ENCODE measurements around the gene PON3.
"Not testable (repeated sequence)": the region's sequence is repeated elsewhere in the genome, so short reads cannot be mapped to it uniquely, and the experiment has no call there.

The PON3 gene

DNA sequence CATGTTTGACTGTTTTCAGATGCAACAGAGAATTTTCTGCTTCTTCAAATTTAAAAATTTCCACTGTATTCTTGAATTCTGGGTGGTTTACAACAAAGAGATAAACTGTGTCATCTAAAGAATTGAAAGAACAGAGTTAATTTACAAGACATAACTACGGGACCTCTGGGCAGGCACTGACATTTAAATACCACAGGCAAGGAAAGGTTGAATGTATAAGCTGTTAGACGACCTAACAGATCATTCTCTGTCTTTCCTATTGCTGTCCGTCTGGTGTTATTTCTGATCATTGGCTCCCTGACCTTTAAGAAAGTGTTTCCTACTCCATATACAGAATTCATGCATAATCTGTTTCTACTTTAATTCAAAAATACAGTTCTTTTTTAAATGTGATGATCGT lies 15.5 kb upstream of the PON3 start:
- no peak for DNase-seq

- no peak for DNase-seq
Observed at GRCh38 chr7:95411036-95411435, 14.9 kb upstream of the PON3 start.

DNA sequence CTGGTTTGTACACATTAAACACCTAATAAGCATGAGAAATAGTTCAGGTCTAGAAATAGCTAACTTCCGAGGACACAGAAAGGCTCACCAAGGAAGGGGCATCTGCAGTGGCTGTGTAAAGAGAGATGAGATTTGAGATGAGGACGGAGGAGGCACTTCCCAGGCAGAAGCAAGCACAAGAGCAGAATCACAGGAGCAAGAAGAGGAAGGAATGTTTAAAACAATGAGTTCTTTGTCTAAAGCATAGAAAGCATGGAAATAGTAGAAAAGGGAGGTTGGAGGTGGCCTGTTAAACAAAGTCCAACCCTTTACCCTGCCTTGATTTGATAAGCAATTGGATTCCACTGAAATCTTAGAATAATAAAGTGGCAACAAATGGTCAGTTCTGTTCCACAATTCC lies 11.6 kb upstream of the PON3 start:
- DNase-seq: no peak

GRCh38 chr7:95405800-95406199 lies 9.6 kb upstream of the PON3 start:
- no peak for DNase-seq

- DNase-seq: no peak
Observed at GRCh38 chr7:95405208-95405607, 9.0 kb upstream of the PON3 start.

DNA sequence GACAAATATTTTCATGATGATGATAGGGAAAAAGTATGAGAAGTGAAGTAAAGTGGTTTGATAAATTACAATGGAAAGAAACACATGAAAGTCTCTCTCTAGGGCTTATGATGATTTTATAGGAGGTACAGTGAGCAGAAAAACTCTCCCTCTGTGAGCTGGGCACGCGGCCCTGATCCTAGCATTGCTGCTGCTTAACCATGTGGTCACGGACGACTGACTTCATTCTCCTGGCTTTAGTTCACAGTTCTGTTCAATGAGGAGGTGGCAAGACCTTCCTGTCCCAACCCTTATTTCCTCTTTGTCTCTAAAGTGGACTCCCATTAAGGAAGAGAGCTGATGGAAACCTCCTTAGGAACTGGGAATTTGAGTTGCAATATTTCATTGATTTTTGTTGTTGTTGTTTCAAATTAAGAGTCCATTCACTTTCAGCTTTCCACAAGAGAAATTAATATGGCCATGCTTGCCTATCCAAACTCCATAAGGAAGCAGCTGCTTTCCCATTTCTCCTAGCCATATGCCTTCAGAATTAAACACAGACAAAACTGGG lies 8.2 kb upstream of the PON3 start:
- no peak for DNase-seq

- no peak for DNase-seq
Observed at GRCh38 chr7:95398155-95398940, 2.2 kb upstream of the PON3 start.

DNA sequence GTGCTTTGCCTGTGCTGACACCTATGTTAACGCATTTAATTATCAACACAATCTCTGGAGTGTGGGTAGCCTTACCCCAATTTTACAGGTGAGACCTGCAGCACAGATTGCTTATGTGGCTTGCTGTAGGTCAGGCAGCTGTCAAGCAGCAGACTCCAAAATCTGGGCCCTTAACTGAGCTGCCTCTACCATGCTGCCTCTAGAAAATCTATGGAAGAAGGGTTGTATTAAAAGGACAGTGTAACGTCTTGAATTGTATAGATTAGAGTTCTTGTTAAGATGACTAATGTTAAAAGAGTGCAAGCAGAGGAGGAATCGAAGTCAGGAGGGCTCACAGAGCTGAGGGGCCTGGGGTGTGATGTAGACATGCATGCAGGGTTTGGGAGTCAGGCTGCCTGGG lies 1.2 kb upstream of the PON3 start:
- DNase-seq: no peak

DNA sequence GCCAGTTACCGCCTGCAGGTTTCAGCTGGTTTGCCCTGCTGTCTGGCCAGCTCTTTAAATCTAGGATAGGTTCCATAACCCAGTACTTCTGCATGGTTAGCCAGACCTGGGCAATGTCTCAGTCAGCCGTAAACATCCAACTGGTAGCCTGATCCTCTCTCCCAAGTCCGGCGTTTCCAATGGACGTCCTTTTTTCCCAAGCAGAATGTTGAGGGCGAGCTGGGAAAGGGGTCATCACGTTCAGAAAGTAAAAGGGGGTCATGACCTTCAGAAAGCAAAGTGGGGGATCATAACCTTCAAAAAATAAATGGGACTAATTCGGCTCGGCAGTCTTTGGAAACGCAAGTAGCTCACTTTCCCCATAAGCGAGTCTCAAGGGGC lies 430 bp downstream of the PON3 start:
- DNase-seq: no peak

- no peak for DNase-seq
Observed at GRCh38 chr7:95394370-95394769, 1.8 kb downstream of the PON3 start.

GRCh38 chr7:95391761-95392160 lies 4.4 kb downstream of the PON3 start:
- no peak for DNase-seq

DNA sequence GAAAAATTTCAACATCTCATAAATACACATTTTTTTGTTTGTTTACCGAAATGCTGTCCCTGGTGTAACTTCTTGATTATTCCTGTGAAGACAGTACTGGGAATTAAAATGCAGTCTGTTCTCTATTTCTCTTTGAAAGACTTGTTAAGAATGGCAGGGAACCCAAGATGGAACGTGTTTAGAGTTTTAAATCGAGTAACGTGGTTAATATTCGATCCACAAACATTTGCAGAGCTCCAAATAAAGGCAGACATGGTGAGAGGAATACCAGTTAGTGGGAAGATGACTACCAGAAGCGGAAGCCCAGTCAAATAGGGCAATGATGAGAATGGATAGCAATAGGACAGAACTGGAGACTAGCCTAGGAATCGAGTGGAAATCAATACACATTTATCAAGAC lies 6.7 kb downstream of the PON3 start:
- no peak for DNase-seq

DNA sequence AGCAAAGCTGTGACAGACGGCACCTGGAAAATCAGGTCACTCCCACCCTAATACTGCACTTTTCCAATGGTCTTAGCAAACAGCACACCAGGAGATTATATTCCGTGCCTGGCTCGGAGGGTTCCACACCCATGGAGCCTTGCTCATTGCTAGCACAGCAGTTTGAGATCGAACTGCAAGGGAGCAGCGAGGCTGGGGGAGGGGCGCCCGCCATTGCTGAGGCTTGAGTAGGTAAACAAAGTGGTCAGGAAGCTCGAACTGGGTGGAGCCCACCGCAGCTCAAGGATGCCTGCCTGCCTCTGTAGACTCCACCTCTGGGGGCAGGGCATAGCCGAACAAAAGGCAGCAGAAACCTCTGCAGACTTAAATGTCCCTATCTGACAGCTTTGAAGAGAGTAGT lies 16.7 kb downstream of the PON3 start:
- DNase-seq: not testable (repeated sequence)

DNA sequence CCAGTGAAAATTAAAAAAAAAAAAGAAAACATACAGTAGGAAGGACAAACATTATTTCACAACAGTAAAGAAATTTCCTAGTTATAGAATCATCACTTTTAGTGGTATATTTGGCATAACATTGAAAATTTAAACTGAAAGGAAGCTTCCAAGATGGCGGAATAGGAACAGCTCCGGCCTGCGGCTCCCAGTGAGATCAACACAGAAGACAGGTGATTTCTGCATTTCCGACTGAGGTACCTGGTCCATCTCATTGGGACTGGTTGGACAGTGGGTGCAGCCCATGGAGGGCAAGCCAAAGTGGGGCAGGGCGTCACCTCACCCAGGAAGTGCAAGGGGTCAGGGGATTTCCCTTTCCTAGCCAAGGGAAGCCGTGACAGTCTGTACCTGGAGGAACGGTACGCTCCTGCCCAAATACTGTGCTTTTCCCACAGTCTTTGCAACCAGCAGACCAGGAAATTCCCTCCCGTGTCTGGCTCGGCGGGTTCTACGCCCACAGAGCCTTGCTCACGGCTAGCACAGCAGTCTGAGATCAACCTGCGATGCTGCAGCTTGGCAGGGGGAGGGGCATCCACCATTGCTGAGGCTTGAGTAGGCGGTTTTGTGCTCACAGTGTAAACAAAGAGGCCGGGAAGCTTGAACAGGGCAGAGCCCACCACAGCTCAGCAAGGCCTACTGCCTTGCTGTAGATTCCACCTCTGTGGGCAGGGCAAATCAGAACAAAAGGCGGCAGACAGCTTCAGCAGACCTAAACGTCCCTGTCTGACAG lies 19.4 kb downstream of the PON3 start:
- no peak for DNase-seq

- no peak for DNase-seq
Observed at GRCh38 chr7:95375591-95376257, 20.5 kb downstream of the PON3 start.

DNA sequence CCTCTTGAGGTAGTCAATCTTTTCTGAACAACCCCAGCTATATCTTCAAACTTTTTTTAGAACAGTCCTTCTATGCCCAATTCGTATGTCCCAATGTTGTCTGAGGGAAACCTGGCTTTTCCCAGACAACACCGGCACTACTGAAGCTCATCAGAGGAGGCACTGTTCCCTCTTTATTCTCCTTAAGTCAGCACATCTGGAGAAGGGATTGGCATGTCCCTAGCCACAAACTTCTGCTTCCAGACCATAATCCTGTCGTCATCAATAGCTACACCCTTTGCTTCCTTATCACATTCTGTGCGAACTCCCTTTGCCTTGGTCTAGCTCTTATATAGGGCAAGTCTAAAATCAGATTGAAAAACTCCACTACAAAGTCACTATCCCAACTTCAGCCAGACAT lies 22.9 kb downstream of the PON3 start:
- peak in 2 of 3 donors; percentile 6 to 14 for DNase-seq

GRCh38 chr7:95368235-95368634 lies 27.9 kb downstream of the PON3 start:
- no peak for DNase-seq

- DNase-seq: no peak
Observed at GRCh38 chr7:95367606-95368005, 28.6 kb downstream of the PON3 start.

GRCh38 chr7:95365151-95365550 lies 31.0 kb downstream of the PON3 start:
- DNase-seq: no peak

DNA sequence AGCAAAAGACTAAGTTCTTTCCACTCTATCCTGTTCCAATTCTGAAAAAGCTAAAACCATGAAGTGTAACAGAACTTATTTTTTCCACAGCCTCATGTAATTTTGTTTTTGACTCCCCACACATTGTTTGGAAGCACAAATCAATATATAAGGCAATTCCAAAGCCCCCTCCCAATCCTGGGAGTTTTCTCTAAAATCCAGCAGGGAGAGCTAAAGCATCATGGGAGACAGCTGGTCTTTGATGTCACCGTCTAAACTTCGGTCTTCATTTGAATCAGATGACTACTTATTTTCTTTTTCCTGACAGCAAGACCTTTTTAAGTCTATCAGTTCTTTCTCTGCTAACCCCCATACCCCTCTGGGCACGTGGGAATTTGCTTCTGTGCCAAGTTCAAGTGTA lies 38.6 kb downstream of the PON3 start:
- DNase-seq: no peak

DNA sequence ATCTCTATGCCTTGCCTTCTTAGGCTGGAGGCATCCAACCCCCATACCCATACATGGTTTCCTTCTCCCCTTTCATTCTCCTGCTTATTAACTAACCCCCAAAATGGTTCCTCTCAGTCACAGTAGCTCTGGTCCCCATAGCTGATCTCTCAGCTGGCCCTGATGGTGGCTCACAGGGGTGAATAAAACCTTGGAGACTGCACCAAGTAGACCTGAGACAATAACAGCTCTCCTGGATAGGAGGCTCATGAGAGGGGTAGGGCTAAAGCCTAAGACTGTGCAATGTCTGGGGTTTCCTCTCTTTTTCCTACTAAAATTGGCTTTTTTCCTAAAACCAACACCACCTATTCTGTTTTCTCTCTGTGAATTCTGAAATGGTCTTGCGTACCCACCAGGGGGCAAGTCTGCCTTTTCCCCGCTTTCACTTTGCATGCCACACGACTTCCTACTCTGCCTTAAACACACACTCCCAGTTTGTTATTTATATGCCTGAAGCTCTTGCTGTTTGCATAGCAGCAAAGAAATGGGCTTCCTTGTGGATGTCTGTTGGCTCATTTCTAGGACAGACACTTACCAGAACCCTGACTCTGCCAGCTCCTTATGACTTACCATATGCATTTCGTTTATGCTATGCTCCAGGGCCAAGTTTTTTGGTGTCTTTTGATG lies 53.4 kb downstream of the PON3 start:
- no peak for DNase-seq

GRCh38 chr7:95342029-95342428 lies 54.1 kb downstream of the PON3 start:
- DNase-seq: no peak

DNA sequence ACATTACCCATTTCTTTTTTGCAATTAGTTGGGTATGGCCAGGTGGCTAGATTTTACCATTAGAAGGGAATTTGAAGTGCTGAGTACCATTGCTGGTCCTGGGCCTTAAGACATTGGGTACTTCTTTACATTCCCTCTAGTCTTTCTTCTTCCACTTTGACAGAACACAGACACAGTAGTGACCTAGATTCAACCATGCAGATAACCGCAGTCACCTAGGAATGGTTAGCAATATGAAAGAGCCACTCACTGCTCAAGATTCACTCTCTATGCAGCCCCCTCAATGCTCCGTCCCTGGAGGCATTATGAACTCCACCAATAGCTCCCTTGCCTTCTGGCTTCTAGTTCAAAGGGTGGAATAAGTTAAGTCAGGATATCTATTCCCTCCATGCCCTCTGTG lies 55.7 kb downstream of the PON3 start:
- DNase-seq: no peak
